HG02840 (cell line): ENCODE data around the gene MSTN.

Experiments
- ATAC-seq: cut with Tn5 transposase; IDR thresholded peaks from one replicate; pipeline ENCODE4 v1.9.1; 2021; ENCODE audit warnings: mild to moderate bottlenecking, moderate library complexity, moderate number of reproducible peaks; ENCODE audit not compliant: unreplicated experiment, low FRiP score

Gene MSTN

GRCh38 chr2:190062601-190063000 is at the start of gene MSTN:
Gene MSTN (minus strand): TSS chr2:190062729. CDS start chr2:190062596, 133 bp downstream.
- ATAC-seq, result no peak

GRCh38 chr2:190111166-190111565 is 48.6 kb upstream of the MSTN start:
- ATAC-seq, result no peak

GRCh38 chr2:190110699-190111098 is 48.2 kb upstream of the MSTN start:
- ATAC-seq, result no peak

- no peak for ATAC-seq
These were observed 47.6 kb upstream of the MSTN start for GRCh38 chr2:190110131-190110530.

GRCh38 chr2:190107409-190107808 is 44.9 kb upstream of the MSTN start:
- ATAC-seq, result no peak

- ATAC-seq, result no peak
These were observed 44.3 kb upstream of the MSTN start for GRCh38 chr2:190106783-190107182.

- no peak for ATAC-seq
These were observed 43.0 kb upstream of the MSTN start for GRCh38 chr2:190105554-190105953.

- no peak for ATAC-seq
These were observed 40.6 kb upstream of the MSTN start for GRCh38 chr2:190103144-190103543.

- no peak for ATAC-seq
These were observed 37.6 kb upstream of the MSTN start for GRCh38 chr2:190099890-190100697.

GRCh38 chr2:190098851-190099250 is 36.3 kb upstream of the MSTN start:
- no peak for ATAC-seq

- ATAC-seq, result no peak
These were observed 34.6 kb upstream of the MSTN start for GRCh38 chr2:190097115-190097514.

- no peak for ATAC-seq
These were observed 31.9 kb upstream of the MSTN start for GRCh38 chr2:190094316-190094871.

- no peak for ATAC-seq
These were observed 31.3 kb upstream of the MSTN start for GRCh38 chr2:190093793-190094192.

GRCh38 chr2:190090148-190090547 is 27.6 kb upstream of the MSTN start:
- ATAC-seq, result no peak

GRCh38 chr2:190088917-190089316 is 26.4 kb upstream of the MSTN start:
- no peak for ATAC-seq

- ATAC-seq, result no peak
These were observed 22.2 kb upstream of the MSTN start for GRCh38 chr2:190084704-190085103.

GRCh38 chr2:190082118-190082517 is 19.6 kb upstream of the MSTN start:
- ATAC-seq, result no peak

GRCh38 chr2:190080527-190081049 is 18.1 kb upstream of the MSTN start:
- ATAC-seq, result no peak

GRCh38 chr2:190079160-190079559 is 16.6 kb upstream of the MSTN start:
- no peak for ATAC-seq

GRCh38 chr2:190075623-190076022 is 13.1 kb upstream of the MSTN start:
- ATAC-seq, result no peak

GRCh38 chr2:190069936-190070696 is 7.6 kb upstream of the MSTN start:
- ATAC-seq, result no peak
